Heart right ventricle (tissue), 16 donors: ENCODE data around the gene AP4B1. TPM values are rescaled to one million over a fixed set of nuclear protein-coding genes. Genes with fewer than 3 reads are reported as not detected.

Experiments used
- ATAC-seq, 8 donors: fragments of 200-7000 bp; cut with Tn5 transposase; one replicate each; pipeline ENCODE4 v1.9.1; 2020; ENCODE audit warnings: mild to moderate bottlenecking in 8 of 8, moderate library complexity in 8 of 8, moderate number of reproducible peaks in 1 of 8
- DNase-seq, 2 donors: peaks; one replicate each; pipeline ENCODE4 v3.0.0-alpha.2; 2020
- H3K27ac ChIP-seq, 10 donors: fragments of 200-600 bp; sonication (generic) in 2 of 10; one replicate each; pipeline versions ENCODE4 v1.5.0 to v1.8.0; 2020 to 2022; ENCODE audit warnings: mild to moderate bottlenecking in 3 of 10
- H3K27me3 ChIP-seq, 7 donors: fragments of 200-600 bp; one replicate each; pipeline ENCODE4 v1.8.0; 2021 to 2022; ENCODE audit warnings: mild to moderate bottlenecking in 2 of 7
- H3K36me3 ChIP-seq, 9 donors: fragments of 200-600 bp; sonication (generic) in 1 of 9; one replicate each; pipeline versions ENCODE4 v1.5.0 to v1.8.0; 2020 to 2022; ENCODE audit warnings: mild to moderate bottlenecking in 2 of 9
- H3K4me1 ChIP-seq, 9 donors: fragments of 200-600 bp; sonication (generic) in 1 of 9; one replicate each; pipeline versions ENCODE4 v1.5.0 to v1.8.0; 2020 to 2022; ENCODE audit warnings: mild to moderate bottlenecking in 4 of 9
- H3K4me3 ChIP-seq, 10 donors: fragments of 200-600 bp; sonication (generic) in 2 of 10; one replicate each; pipeline versions ENCODE4 v1.5.0 to v1.8.0; 2020 to 2022; ENCODE audit warnings: mild to moderate bottlenecking in 7 of 10, moderate library complexity in 2 of 10
- H3K9me3 ChIP-seq, 11 donors: fragments of 200-600 bp in 10 of 11; sonication (generic) in 2 of 11; one replicate each; pipeline versions ENCODE4 v1.5.0 to v1.8.0; 2013 to 2022; ENCODE audit warnings: mild to moderate bottlenecking in 2 of 11, control low read depth in 1 of 11, moderate library complexity in 1 of 11
- WGBS, 2 donors: extraction: QIAGEN DNeasy Blood & Tissue Kit; methylation state at CpG; one replicate each; pipeline ENCODE4 v1.1.7; 2013; ENCODE audit warnings: inconsistent platforms in 1 of 2; 5-methylcytosine and 5-hydroxymethylcytosine counted together
- intact Hi-C, 10 donors: fragments of 100-400 bp; cut with DNase I; formaldehyde crosslinking; loops; one replicate each; pipeline versions ENCODE4 v1.11.1 to v1.14.2; 2022
- polyA plus RNA-seq, 2 donors: library from polyadenylated mRNA; stranded (reverse); fragments of 200-250 nt; gene quantifications; one replicate each; pipeline ENCODE4 v1.2.3, GENCODE V29; 2013
- total RNA-seq, 10 donors: library from RNA; stranded (reverse); fragmentation: NEBNext Ultra II Directional in 3 of 10; extraction: Animal tissue kit (Norgen Biotek cat#: 25700) in 3 of 10; gene quantifications; one replicate each; pipeline versions ENCODE4 v1.2.1 to v1.2.4, GENCODE V29; 2021 to 2023
- TF ChIP-seq, protein P1 (sequence below), 9 donors: fragments of 200-600 bp; sonication (generic) in 2 of 9; IDR thresholded peaks; one replicate each; pipeline versions ENCODE4 v1.5.0 to v1.8.0; 2021 to 2022; ENCODE audit warnings: antibody characterized with exemption in 9 of 9, mild to moderate bottlenecking in 5 of 9, moderate library complexity in 1 of 9
- donor health status: Arrhythmogenic right ventricular cardiomyopathy.
- donor health status: ischemic (EF 13 %, LVEDD 7.1; RV severe dilation, severe dysfunction).
- donor health status: healthy with polysubstance abuse.
- donor health status: DM: no; HTN: yes; CAD: no.
- donor health status: DM: no; HTN: no; CAD: no.
- donor health status: ischemic (EF 25% LVEDD 6.9; RV normal size, moderate dysfunction).
- donor health status: ischemic (EF 25% LVEDD 5.7; RV mildly dilated, moderate dysfunction).
- donor health status: healthy.
- donor health status: DM: yes; HTN: yes; CAD: no.
- donor health status: Ischemic cardiomyopathy.
- donor health status: ischemic (EF 35%, LVEDD 5.7; RV mildly dilated, moderate dysfunction).
- donor health status: nonischemic (EF 11% LVEDD 7.7; RV severe dilation, severe dysfunction).
- donor health status: DM: yes; HTN: yes; CAD: no.
- donor health status: PGD.
- donor health status: ischemic (EF 29% LVEDD 5.4; RV normal size, mild dysfunction).
- donor health status: nonischemic (EF 23%, LVEDD 6.1; RV moderate dilation, normal function).

The AP4B1 gene
- total and polyA plus RNA-seq, 12 donors, result 7.5 to 15.4 (median 11.5) TPM

- TF ChIP-seq, protein P1, sequence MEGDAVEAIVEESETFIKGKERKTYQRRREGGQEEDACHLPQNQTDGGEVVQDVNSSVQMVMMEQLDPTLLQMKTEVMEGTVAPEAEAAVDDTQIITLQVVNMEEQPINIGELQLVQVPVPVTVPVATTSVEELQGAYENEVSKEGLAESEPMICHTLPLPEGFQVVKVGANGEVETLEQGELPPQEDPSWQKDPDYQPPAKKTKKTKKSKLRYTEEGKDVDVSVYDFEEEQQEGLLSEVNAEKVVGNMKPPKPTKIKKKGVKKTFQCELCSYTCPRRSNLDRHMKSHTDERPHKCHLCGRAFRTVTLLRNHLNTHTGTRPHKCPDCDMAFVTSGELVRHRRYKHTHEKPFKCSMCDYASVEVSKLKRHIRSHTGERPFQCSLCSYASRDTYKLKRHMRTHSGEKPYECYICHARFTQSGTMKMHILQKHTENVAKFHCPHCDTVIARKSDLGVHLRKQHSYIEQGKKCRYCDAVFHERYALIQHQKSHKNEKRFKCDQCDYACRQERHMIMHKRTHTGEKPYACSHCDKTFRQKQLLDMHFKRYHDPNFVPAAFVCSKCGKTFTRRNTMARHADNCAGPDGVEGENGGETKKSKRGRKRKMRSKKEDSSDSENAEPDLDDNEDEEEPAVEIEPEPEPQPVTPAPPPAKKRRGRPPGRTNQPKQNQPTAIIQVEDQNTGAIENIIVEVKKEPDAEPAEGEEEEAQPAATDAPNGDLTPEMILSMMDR (IDR thresholded peaks at IDR 0.05), result peak in 1 of 9 donors; percentile 5
- DNase-seq (no peak), ATAC-seq (peak in 2 of 8 donors; percentile 0 to 8)
- no peaks in the 10 kb centered on the region for H3K27me3 ChIP-seq
- H3K36me3 ChIP-seq, result peaks cover 0 to 59% (median 7%) of the 10 kb centered on the region in 9 donors
- H3K4me1 ChIP-seq, result peaks cover 0 to 49% (median 24%) of the 10 kb centered on the region in 9 donors
- intact Hi-C loops, result loop anchor here in 8 of 10 donors (1.0 to 10.0 kb wide), 7 partner anchors 23 to 151 kb away; partner anchors contain the start of genes HIPK1 (in 7 of the 8), PHTF1 (in 2 of the 8) and RSBN1 (in 2 of the 8)
- H3K27ac ChIP-seq, result peak overlapping the region in 9 of 10 donors; percentile 86 to 95 (median 92)
- H3K9me3 ChIP-seq, result no peaks in the 10 kb centered on the region
- WGBS, 2 donors, result 0% methylated on average over 17 of the region's 17 CpGs
- peak overlapping the region; percentile 58 to 86 (median 78) for H3K4me3 ChIP-seq
These were observed 849 bp upstream of the AP4B1 start for GRCh38 chr1:113905435-113905861.

GRCh38 chr1:113904293-113904673 lies 316 bp downstream of the AP4B1 start:
- Histone ChIP-seq H3K27ac (peak overlapping the region; percentile 52 to 95 (median 92)), H3K27me3 (no peaks in the 10 kb centered on the region), H3K9me3 (no peaks in the 10 kb centered on the region), H3K4me1 (peaks cover 0 to 49% (median 24%) of the 10 kb centered on the region in 9 donors), H3K4me3 (peak overlapping the region; percentile 58 to 84 (median 75)), H3K36me3 (peaks cover 0 to 59% (median 13%) of the 10 kb centered on the region in 9 donors)
- DNase-seq (no peak), ATAC-seq (peak in 3 of 8 donors; percentile 0 to 1 (median 0))
- WGBS, 2 donors, result 0% methylated on average over 11 of the region's 11 CpGs
- intact Hi-C loops, result loop anchor here in 6 of 10 donors (2.0 to 10.0 kb wide), 6 partner anchors 25 to 149 kb away; partner anchors contain the start of genes PHTF1 (in 3 of the 6), RSBN1 (in 2 of the 6) and HIPK1 (in 1 of the 6)
- TF ChIP-seq, protein P1 (IDR thresholded peaks at IDR 0.05), result no peak

- H3K27me3 ChIP-seq, result no peaks in the 10 kb centered on the region
- peak overlapping the region in 9 of 10 donors; percentile 86 to 95 (median 92) for H3K27ac ChIP-seq
- DNase-seq, result no peak
- H3K36me3 ChIP-seq, result peaks cover 0 to 59% (median 13%) of the 10 kb centered on the region in 9 donors
- no peaks in the 10 kb centered on the region for H3K9me3 ChIP-seq
- TF ChIP-seq, protein P1 (IDR thresholded peaks at IDR 0.05), result no peak
- WGBS, 2 donors, result 12 to 15% methylated on average over 7 of the region's 7 CpGs
- intact Hi-C loops, result loop anchor here in 6 of 10 donors (2.0 to 10.0 kb wide), 6 partner anchors 25 to 149 kb away; partner anchors contain the start of genes PHTF1 (in 3 of the 6), RSBN1 (in 2 of the 6) and HIPK1 (in 1 of the 6)
- peak overlapping the region; percentile 58 to 84 (median 75) for H3K4me3 ChIP-seq
- no peak for ATAC-seq
- peaks cover 0 to 52% (median 27%) of the 10 kb centered on the region in 9 donors for H3K4me1 ChIP-seq
These were observed 902 bp downstream of the AP4B1 start for GRCh38 chr1:113903501-113904292.

DNA sequence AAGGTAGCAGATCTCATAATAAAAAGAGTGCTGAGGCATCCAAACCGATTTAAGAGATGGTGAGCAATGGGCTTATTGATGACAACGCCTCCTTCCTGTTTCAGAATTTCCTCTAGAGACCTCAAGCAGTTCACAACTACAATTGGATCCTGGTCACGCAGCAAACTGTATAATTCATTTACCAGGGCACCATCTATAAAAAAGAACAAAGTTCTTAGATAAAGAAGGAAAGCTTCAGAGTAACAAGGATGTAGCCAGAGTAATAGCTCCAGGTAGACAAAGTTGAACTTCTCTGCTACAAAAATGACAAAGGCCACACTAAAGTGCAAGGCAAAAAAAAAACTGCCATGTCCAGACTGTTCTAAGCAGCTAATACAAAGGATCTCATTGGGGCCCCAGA lies 3.4 kb downstream of the AP4B1 start:
- 82 to 87% methylated on average over 3 of the region's 3 CpGs for WGBS, 2 donors
- Histone ChIP-seq H3K27me3 (no peaks in the 10 kb centered on the region), H3K4me1 (peaks cover 0 to 53% (median 25%) of the 10 kb centered on the region in 9 donors), H3K9me3 (no peaks in the 10 kb centered on the region), H3K4me3 (no peak overlapping the region), H3K27ac (peak overlapping the region in 1 of 10 donors; percentile 13), H3K36me3 (peaks cover 0 to 72% (median 28%) of the 10 kb centered on the region in 9 donors)
- no peak for ATAC-seq
- TF ChIP-seq, protein P1 (IDR thresholded peaks at IDR 0.05), result no peak
- DNase-seq, result no peak
- intact Hi-C loops, result loop anchor here in 5 of 10 donors (5.0 to 10.0 kb wide), 4 partner anchors 64 to 146 kb away; partner anchors contain the start of gene PHTF1 (in 3 of the 5)
